GM21825 (cell line): ENCODE measurements around the gene RMND5A.

ENCODE experiments used
- ATAC-seq: cut with Tn5 transposase; IDR thresholded peaks from one replicate; pipeline ENCODE4 v1.9.1; 2021; ENCODE audit warnings: mild to moderate bottlenecking, moderate library complexity; ENCODE audit not compliant: unreplicated experiment

The RMND5A gene, protein sequence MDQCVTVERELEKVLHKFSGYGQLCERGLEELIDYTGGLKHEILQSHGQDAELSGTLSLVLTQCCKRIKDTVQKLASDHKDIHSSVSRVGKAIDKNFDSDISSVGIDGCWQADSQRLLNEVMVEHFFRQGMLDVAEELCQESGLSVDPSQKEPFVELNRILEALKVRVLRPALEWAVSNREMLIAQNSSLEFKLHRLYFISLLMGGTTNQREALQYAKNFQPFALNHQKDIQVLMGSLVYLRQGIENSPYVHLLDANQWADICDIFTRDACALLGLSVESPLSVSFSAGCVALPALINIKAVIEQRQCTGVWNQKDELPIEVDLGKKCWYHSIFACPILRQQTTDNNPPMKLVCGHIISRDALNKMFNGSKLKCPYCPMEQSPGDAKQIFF

GRCh38 chr2:86719637-86720539, at the start of gene RMND5A:
Gene RMND5A, plus strand, starts transcription at chr2:86720291. Its CDS starts 377 bp downstream, at chr2:86720668.
- ATAC-seq: peak; percentile 89

GRCh38 chr2:86671337-86671981, 48.6 kb upstream of the RMND5A start:
- no peak for ATAC-seq

DNA sequence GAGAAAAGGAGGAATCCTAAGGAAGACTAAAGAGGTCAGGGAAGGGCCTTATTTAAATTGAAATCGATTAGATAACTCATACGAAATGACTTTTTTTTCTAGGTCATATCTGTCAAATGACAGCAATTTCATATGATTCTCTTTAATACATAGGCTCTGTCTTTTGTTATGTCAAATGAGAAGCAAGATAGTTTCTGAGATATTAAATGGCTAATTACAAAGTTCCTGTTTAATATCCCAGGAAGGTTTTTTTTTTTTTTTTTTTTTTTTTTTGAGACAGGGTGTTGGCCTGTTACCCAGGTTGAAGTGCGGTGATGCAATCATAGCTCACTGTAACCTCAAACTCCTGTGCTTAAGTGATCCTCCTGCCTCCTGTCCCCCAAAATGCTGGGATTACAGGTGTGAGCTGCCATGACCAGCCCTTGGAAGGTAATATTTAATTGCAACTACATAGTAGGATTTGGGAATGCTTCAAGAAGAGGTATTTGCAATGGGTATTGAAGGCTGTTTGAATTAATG, 48.0 kb upstream of the RMND5A start:
- no peak for ATAC-seq

- ATAC-seq: no peak
These were observed 47.1 kb upstream of the RMND5A start for GRCh38 chr2:86673011-86673410.

DNA sequence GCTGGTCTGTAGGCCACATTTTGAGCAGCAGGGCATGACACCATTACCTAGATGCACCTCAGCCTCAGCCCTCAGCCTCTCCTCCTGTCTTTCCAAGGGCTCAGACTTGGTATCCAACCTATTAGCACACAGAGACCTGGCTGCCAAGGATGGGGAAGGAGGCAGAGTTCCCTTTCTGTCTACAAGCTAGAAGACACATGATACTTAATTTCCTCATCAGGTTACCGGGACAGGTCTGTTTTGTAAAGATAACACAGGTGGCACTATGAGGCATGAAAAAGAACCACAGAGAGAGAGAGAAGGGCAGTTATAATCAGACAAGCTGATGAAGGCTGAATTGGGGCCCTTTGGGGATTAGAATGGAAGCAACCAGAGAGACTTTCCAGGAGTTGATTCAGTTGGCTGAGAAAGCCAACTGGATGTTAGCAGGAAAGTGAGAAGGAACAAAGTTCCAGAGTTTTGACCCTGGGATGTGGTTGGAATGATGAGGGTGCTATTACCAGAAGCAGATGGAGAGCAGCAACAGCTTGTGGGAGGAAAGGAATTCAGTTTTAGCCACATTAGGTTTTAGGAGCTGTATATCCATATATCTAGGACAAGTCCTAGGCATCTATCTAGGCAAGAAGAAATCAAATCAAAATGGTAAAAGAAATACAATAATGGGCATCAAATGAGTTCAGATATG, 46.0 kb upstream of the RMND5A start:
- no peak for ATAC-seq

GRCh38 chr2:86675104-86675503, 45.0 kb upstream of the RMND5A start:
- no peak for ATAC-seq

GRCh38 chr2:86675511-86676015, 44.5 kb upstream of the RMND5A start:
- no peak for ATAC-seq

- no peak for ATAC-seq
These were observed 42.3 kb upstream of the RMND5A start for GRCh38 chr2:86677816-86678215.

- ATAC-seq: no peak
These were observed 41.1 kb upstream of the RMND5A start for GRCh38 chr2:86679036-86679435.

- ATAC-seq: no peak
These were observed 34.7 kb upstream of the RMND5A start for GRCh38 chr2:86685351-86685750.

- ATAC-seq: no peak
These were observed 33.6 kb upstream of the RMND5A start for GRCh38 chr2:86686460-86686859.

GRCh38 chr2:86686905-86687304, 33.2 kb upstream of the RMND5A start:
- no peak for ATAC-seq

- ATAC-seq: no peak
These were observed 24.9 kb upstream of the RMND5A start for GRCh38 chr2:86695053-86695691.

- ATAC-seq: no peak
These were observed 22.5 kb upstream of the RMND5A start for GRCh38 chr2:86697551-86698104.

DNA sequence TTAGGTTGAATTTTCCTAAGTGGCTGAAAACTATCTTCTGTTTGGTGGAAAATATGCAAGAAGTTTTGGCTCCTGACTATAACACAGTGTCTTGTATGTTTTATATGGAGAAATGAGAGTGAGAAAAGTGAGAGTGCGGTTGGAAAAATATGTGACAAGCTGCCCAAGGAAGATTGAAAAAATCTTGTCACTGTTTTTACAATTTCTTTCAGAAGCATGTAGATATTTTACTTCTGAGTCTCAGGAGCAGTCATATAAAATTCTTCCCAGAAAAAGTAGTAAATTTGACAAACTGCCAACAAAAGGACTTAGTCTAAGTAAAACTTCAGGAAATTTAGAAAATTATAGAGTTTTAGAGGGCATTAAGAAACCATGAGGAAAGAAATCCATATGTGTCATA, 19.4 kb upstream of the RMND5A start:
- no peak for ATAC-seq

DNA sequence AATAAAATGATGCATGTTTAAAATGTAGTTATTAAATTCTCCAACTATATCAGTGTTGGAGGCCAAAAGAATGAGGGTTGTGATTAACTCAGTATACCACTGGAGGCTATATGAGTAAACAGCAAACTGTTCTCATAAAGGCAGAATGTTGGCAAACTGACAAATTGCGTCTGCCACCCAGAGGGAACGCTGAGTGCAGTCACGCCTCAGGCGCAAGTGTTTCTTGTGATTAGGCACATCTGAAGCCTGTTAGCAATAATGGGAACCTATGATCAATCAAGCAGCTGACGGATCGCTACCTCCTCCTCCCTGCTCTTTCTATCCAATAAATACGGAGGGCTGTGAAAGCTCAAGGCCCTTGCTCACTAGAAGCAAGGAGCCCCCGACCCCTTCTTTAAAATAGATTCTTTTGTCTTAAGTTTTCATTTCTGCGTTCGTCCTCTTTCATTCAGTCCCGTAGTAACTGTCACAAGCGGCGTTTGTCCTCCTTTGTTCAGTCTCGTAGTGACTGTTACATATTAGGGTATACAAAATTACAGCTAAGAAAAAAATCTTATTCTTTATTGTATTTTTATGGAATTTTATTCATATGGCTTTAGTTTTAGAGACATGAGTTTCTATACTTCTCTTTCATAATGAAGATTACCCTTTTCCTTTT, 16.3 kb upstream of the RMND5A start:
- ATAC-seq: no peak

DNA sequence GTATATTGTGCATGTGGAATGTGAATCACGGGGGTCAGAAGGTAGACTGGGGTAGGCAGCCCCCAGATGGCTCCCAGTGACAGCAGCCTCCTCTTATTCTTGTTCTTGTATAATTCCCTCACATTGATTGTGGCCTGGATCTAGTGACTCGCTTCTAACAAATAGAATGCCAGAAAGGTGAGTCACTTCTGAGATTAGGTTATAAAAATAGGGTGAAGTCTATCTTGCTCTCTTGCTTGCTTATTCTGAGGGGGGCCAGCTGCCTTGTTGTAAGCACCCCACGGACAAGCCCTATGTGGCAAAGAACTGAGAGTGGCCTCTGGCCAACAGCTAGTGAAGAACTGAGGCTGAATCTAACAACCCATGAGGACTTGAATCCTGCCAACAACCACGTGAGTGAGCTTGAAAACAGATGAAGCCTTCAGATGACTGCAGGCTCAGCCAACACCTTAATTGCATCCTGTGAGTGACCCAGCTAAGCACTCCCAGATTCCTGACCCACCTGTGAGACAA, 15.6 kb upstream of the RMND5A start:
- ATAC-seq: no peak

DNA sequence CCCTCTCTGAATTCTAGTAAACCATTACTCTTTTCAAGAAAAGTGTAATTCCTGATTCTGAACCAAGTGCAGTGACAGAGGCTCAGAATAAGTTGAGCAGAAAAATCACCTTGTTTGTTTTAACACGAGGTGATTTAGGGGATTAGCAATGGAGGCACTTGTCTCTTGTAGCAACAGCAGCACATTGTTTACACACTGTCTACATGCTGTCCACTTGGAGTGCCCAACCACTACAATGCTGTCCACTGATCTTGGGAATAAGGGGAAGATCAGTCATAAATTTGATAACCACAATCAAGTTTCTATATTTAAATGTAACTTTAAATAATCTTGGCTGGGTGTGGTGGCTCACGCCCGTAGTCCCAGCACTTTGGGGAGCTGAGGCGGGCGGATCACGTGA, 13.9 kb upstream of the RMND5A start:
- no peak for ATAC-seq

GRCh38 chr2:86706935-86707334, 13.2 kb upstream of the RMND5A start:
- no peak for ATAC-seq
